RWPE1 (cell line): Measurements from ENCODE around the gene FILIP1L.

Experiments
- CTCF ChIA-PET: fragments of 350-600 bp; sonication (Branson Sonifier 250); formaldehyde crosslinking; extraction: SDS; loops from one replicate; lab custom pipeline; 2021; lab: Yijun Ruan, JAX
- POLR2A ChIA-PET: fragments of 400-600 bp; formaldehyde crosslinking; extraction: SDS; loops from one replicate; lab custom pipeline; 2020; ENCODE audit warnings: antibody characterized with exemption; ENCODE audit not compliant: low non-redundant PET; lab: Yijun Ruan, JAX
- DNase-seq: peaks from one replicate; pipeline ENCODE4 v3.0.0; 2012; ENCODE audit warnings: low spot score
- H3K27ac ChIP-seq: fragments of 450-650 bp; 2 replicates; pipeline ENCODE4 v1.5.1; 2017
- CTCF ChIP-seq: fragments of 450-650 bp; conservative IDR thresholded peaks from 2 replicates; pipeline ENCODE4 v1.5.1; 2017; ENCODE audit warnings: low read depth, mild to moderate bottlenecking

The FILIP1L gene

GRCh38 chr3:99961756-99962515 is 152.4 kb downstream of the FILIP1L start:
- CTCF ChIA-PET = no interaction called here
- POLR2A ChIA-PET = no interaction called here
- TF ChIP-seq CTCF = no peak
- H3K27ac ChIP-seq = no peak overlapping the region
- no peak for DNase-seq

- ChIA-PET POLR2A (no interaction called here), CTCF (interaction anchor here (0.7 kb wide), 1 partner anchor 354 kb away, joined by 3 read pairs; no protein-coding TSS in a partner anchor)
- no peak for TF ChIP-seq CTCF
These were observed 153.4 kb downstream of the FILIP1L start for GRCh38 chr3:99960941-99961340.

DNA sequence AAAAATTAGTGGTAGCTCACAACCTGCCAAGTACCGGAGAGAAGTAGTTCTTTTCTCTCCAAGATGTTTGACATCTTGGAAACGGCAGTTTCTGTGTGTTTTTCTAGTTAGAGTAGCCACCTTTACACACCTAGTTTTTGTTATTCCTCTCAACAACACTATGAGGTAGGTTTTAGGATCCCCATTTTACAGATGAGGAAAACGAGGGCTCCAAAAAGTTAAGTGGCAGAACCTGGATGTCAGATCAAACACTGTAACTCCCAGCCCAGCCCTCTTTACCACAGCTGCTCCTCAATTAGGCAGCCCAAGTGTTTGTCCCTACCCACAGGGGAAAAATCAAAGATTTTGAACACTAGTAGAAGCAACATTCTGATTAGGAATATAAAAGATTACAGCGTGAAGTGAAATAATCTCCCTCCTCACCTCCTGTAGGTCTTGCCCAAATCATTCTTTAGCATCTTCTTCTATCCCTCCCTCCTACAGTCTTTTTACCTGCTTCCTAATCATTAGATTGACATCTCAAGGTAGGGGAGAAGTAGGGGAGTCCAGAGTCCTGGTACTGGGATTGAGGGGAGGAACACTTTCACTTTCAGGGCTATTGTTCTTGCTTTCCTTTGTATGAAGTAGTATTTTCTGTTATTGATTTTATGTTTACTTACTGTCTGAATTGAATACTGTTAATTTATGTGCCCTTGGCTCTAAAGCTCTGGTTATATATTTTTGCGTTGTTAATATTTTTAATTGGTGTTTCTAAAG is 154.0 kb downstream of the FILIP1L start:
- POLR2A ChIA-PET = no interaction called here
- no peak for DNase-seq
- TF ChIP-seq CTCF = no peak
- CTCF ChIA-PET = interaction anchor here (0.6 to 0.7 kb wide), 2 partner anchors 189 to 354 kb away, joined by 3 to 5 read pairs; no protein-coding TSS in a partner anchor
- H3K27ac ChIP-seq = no peak overlapping the region

More at GRCh38 chr3:99960941-99961340, 153.4 kb downstream of the FILIP1L start:
- no peak overlapping the region for H3K27ac ChIP-seq
- DNase-seq = no peak

- H3K27ac ChIP-seq = no peak overlapping the region
- POLR2A ChIA-PET = no interaction called here
- no peak for TF ChIP-seq CTCF
- DNase-seq = no peak
- CTCF ChIA-PET = interaction anchor here (0.6 kb wide), 1 partner anchor 1430 kb away, joined by 7 read pairs; no protein-coding TSS in a partner anchor
These were observed 155.9 kb downstream of the FILIP1L start for GRCh38 chr3:99958222-99958912.

DNA sequence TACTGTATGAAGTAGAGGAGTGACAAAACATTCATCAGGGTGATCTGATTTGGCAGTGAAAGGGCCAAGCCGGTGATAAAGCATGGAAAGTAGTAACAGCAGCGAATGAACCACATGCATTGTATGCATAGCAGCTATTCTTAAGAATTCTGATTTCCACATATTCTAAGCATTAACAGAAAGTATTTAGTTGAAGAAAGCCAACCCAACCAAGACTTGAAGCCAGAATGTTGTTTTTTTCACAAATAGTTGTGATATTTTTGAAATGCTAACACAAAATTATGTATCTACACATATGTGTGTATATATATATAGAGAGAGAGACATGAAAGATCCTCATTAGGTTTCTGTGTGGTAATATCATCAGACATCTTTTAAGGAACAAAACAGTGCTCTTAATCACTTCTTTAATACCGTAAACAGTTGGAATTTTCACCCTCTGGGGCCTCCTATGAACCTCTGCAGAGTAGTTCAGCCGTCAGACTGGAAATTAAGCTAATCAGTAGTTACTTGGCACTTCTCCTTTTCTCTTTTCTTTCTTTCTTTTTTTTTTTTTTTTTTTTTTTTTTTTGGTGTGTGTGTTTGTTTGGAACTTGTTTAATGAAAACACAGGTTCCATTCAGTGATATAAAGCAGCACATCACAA is 157.0 kb downstream of the FILIP1L start:
- POLR2A ChIA-PET = no interaction called here
- CTCF ChIA-PET = interaction anchor here (0.6 kb wide), 3 partner anchors 18 to 113 kb away, joined by 3 to 4 read pairs (median 4); no protein-coding TSS in a partner anchor
- DNase-seq = no peak
- TF ChIP-seq CTCF = no peak
- no peak overlapping the region for H3K27ac ChIP-seq
